ENCODE data around the gene TXN2.
"Not testable (repeated sequence)": the region's sequence is repeated elsewhere in the genome, so short reads cannot be mapped to it uniquely, and the experiment has no call there.

Gene TXN2

GRCh38 chr22:36481393-36482168 lies at the start of gene TXN2:
TXN2 (minus strand) TSS chr22:36481640; CDS start chr22:36480837, 803 bp downstream.
- DNase-seq: peak; percentile 93

GRCh38 chr22:36528795-36529751 lies 47.6 kb upstream of the TXN2 start, which contains the start of gene EIF3D:
EIF3D (minus strand) TSS chr22:36529166; CDS start chr22:36526121, 3,045 bp downstream.
- DNase-seq: peak; percentile 98

GRCh38 chr22:36528341-36528740 lies 46.9 kb upstream of the TXN2 start:
- peak; percentile 44 for DNase-seq

- DNase-seq: no peak
Measured at GRCh38 chr22:36522662-36523061, 41.2 kb upstream of the TXN2 start.

- no peak for DNase-seq
Measured at GRCh38 chr22:36520423-36520822, 39.0 kb upstream of the TXN2 start.

GRCh38 chr22:36519906-36520305 lies 38.5 kb upstream of the TXN2 start:
- not testable (repeated sequence) for DNase-seq

- no peak for DNase-seq
Measured at GRCh38 chr22:36514766-36515165, 33.3 kb upstream of the TXN2 start.

- no peak for DNase-seq
Measured at GRCh38 chr22:36512991-36513390, 31.6 kb upstream of the TXN2 start.

- DNase-seq: no peak
Measured at GRCh38 chr22:36512333-36512732, 30.9 kb upstream of the TXN2 start.

GRCh38 chr22:36510966-36511881 lies 29.8 kb upstream of the TXN2 start:
- DNase-seq: no peak

GRCh38 chr22:36510384-36510783 lies 28.9 kb upstream of the TXN2 start:
- no peak for DNase-seq

GRCh38 chr22:36507518-36508010 lies 26.1 kb upstream of the TXN2 start:
- DNase-seq: no peak

GRCh38 chr22:36506637-36507517 lies 25.4 kb upstream of the TXN2 start, which contains the start of gene FOXRED2:
FOXRED2 (minus strand) TSS chr22:36507040; CDS start chr22:36506422, 618 bp downstream.
- DNase-seq: peak; percentile 87

- no peak for DNase-seq
Measured at GRCh38 chr22:36505998-36506635, 24.7 kb upstream of the TXN2 start.

GRCh38 chr22:36497910-36498665 lies 16.6 kb upstream of the TXN2 start:
- no peak for DNase-seq

- peak; percentile 27 for DNase-seq
Measured at GRCh38 chr22:36493690-36494110, 12.3 kb upstream of the TXN2 start.

GRCh38 chr22:36492109-36492508 lies 10.7 kb upstream of the TXN2 start:
- no peak for DNase-seq

- DNase-seq: no peak
Measured at GRCh38 chr22:36491155-36491554, 9.7 kb upstream of the TXN2 start.

GRCh38 chr22:36486619-36487384 lies 5.4 kb upstream of the TXN2 start:
- DNase-seq: no peak

Data from midbrain (tissue), 1 donor.